ENCODE data around the gene TMEM250. TPM values are rescaled to one million over a fixed set of nuclear protein-coding genes. Genes with fewer than 3 reads are reported as not detected.

The TMEM250 gene
- total RNA-seq, 1 donor from 2014 or later, result 37.4 TPM

GRCh38 chr9:136095070-136096058 is 23.3 kb downstream of the TMEM250 start, which contains the start of gene NACC2:
NACC2 (minus strand) TSS chr9:136095289; CDS start chr9:136050521, 44,768 bp downstream.
- H3K9me3 Mint-ChIP-seq, result no peaks in the 10 kb centered on the region
- H3K27ac Mint-ChIP-seq (ENCODE audit: unreplicated experiment), result no peak within 1 kb of the TSS
- peaks cover 27% of the 10 kb centered on the region for H3K27me3 Mint-ChIP-seq (ENCODE audit: low read depth)
- peaks cover 11% of the 10 kb centered on the region for H3K4me1 Mint-ChIP-seq
- no peaks in the 10 kb centered on the region for H3K36me3 Mint-ChIP-seq (ENCODE audit: low read depth)
- no peak for DNase-seq (ENCODE audit: low read depth, low spot score)
- peak within 1 kb of the TSS; percentile 75 for H3K4me3 Mint-ChIP-seq
- no peak for TF ChIP-seq CTCF (conservative IDR thresholded peaks at IDR 0.05)

GRCh38 chr9:136093995-136094881 is 24.4 kb downstream of the TMEM250 start:
- TF ChIP-seq CTCF (conservative IDR thresholded peaks at IDR 0.05), result no peak
- Mint-ChIP-seq H3K4me1 (peaks cover 16% of the 10 kb centered on the region), H3K27me3 (ENCODE audit: low read depth) (peaks cover 27% of the 10 kb centered on the region), H3K9me3 (no peaks in the 10 kb centered on the region), H3K27ac (ENCODE audit: unreplicated experiment) (no peak overlapping the region), H3K36me3 (ENCODE audit: low read depth) (no peaks in the 10 kb centered on the region), H3K4me3 (peak overlapping the region; percentile 68)
- no peak for DNase-seq (ENCODE audit: low read depth, low spot score)

GRCh38 chr9:136093346-136093986 is 25.2 kb downstream of the TMEM250 start:
- DNase-seq (ENCODE audit: low read depth, low spot score), result no peak
- no peak for TF ChIP-seq CTCF (conservative IDR thresholded peaks at IDR 0.05)
- Mint-ChIP-seq H3K27me3 (ENCODE audit: low read depth) (peaks cover 21% of the 10 kb centered on the region), H3K27ac (ENCODE audit: unreplicated experiment) (no peak overlapping the region), H3K4me3 (peak overlapping the region; percentile 88), H3K36me3 (ENCODE audit: low read depth) (no peaks in the 10 kb centered on the region), H3K4me1 (peaks cover 13% of the 10 kb centered on the region), H3K9me3 (no peaks in the 10 kb centered on the region)

- peak overlapping the region; percentile 88 for H3K4me3 Mint-ChIP-seq
- H3K9me3 Mint-ChIP-seq, result no peaks in the 10 kb centered on the region
- no peak for TF ChIP-seq CTCF (conservative IDR thresholded peaks at IDR 0.05)
- DNase-seq (ENCODE audit: low read depth, low spot score), result no peak
- H3K27ac Mint-ChIP-seq (ENCODE audit: unreplicated experiment), result no peak overlapping the region
- H3K36me3 Mint-ChIP-seq (ENCODE audit: low read depth), result no peaks in the 10 kb centered on the region
- peaks cover 13% of the 10 kb centered on the region for H3K4me1 Mint-ChIP-seq
- peaks cover 18% of the 10 kb centered on the region for H3K27me3 Mint-ChIP-seq (ENCODE audit: low read depth)
Observed at GRCh38 chr9:136092741-136093140, 25.9 kb downstream of the TMEM250 start.

GRCh38 chr9:136092353-136092650 is 26.4 kb downstream of the TMEM250 start:
- peaks cover 15% of the 10 kb centered on the region for H3K27me3 Mint-ChIP-seq (ENCODE audit: low read depth)
- no peaks in the 10 kb centered on the region for H3K36me3 Mint-ChIP-seq (ENCODE audit: low read depth)
- no peak for TF ChIP-seq CTCF (conservative IDR thresholded peaks at IDR 0.05)
- no peak overlapping the region for H3K27ac Mint-ChIP-seq (ENCODE audit: unreplicated experiment)
- no peaks in the 10 kb centered on the region for H3K9me3 Mint-ChIP-seq
- peaks cover 13% of the 10 kb centered on the region for H3K4me1 Mint-ChIP-seq
- H3K4me3 Mint-ChIP-seq, result peak overlapping the region; percentile 88
- DNase-seq (ENCODE audit: low read depth, low spot score), result no peak
